Neutrophil (primary cell): ENCODE data around the gene TMEM184A.

Experiments used
- H3K27ac ChIP-seq: fragments of 200-600 bp; sonication (generic); 2 replicates; pipeline ENCODE4 v1.5.1; 2016; ENCODE audit warnings: mild to moderate bottlenecking, moderate library complexity
- H3K27me3 ChIP-seq: fragments of 200-600 bp; sonication (generic); 2 replicates; pipeline ENCODE4 v1.6.0; 2016; ENCODE audit warnings: mild to moderate bottlenecking
- H3K36me3 ChIP-seq: fragments of 200-600 bp; sonication (generic); 2 replicates; pipeline ENCODE4 v1.5.1; 2017
- H3K4me1 ChIP-seq, 2 experiments: fragments of 200-600 bp in 1 of 2; sonication (generic) in 1 of 2; 1 replicate in 1 of 2; 2 replicates in 1 of 2; pipeline versions ENCODE4 v1.5.1 to v1.6.1; 2013 to 2016; ENCODE audit warnings: low read depth in 1 of 2, low read length in 1 of 2, mild to moderate bottlenecking in 1 of 2, moderate library complexity in 1 of 2; ENCODE audit not compliant: control insufficient read depth in 1 of 2, insufficient read depth in 1 of 2
- H3K4me3 ChIP-seq, 2 experiments: fragments of 200-600 bp in 1 of 2; sonication (generic) in 1 of 2; 1 replicate in 1 of 2; 2 replicates in 1 of 2; pipeline ENCODE4 v1.5.1; 2013 to 2016; ENCODE audit warnings: low read depth in 1 of 2, low read length in 1 of 2, mild to moderate bottlenecking in 1 of 2, moderate library complexity in 1 of 2
- H3K9me3 ChIP-seq: fragments of 200-600 bp; sonication (generic); 2 replicates; pipeline ENCODE4 v1.5.1; 2016
- TF ChIP-seq, protein P1 (sequence below): fragments of 200-600 bp; sonication (generic); IDR thresholded peaks from 2 replicates; pipeline ENCODE4 v1.5.1; 2016; ENCODE audit warnings: antibody characterized with exemption

Gene TMEM184A

DNA sequence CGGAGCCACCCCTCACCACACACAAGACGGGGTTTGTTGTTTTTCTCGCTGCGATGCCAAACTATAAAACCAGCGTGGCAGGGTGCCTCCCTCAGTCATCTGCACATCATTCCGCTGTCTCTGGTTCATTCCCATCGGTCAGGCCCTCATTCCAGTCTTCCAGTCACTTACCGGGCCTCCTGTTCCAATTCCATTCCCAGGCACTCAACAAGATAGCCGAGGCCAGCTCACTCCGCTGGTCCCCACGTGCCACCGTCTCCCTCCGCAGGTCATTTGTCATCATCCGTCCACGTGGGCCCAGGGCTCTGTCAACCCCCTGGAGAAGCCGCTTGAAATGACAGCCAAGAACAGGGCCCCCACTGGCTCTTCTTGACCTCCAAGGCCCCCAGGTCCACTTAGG lies 6.1 kb upstream of the TMEM184A start:
- Histone ChIP-seq H3K27ac (no peak overlapping the region), H3K4me1 (no peaks in the 10 kb centered on the region), H3K27me3 (peaks cover 4% of the 10 kb centered on the region), H3K9me3 (no peaks in the 10 kb centered on the region), H3K36me3 (peaks cover 7% of the 10 kb centered on the region), H3K4me3 (no peak overlapping the region)
- TF ChIP-seq, protein P1, sequence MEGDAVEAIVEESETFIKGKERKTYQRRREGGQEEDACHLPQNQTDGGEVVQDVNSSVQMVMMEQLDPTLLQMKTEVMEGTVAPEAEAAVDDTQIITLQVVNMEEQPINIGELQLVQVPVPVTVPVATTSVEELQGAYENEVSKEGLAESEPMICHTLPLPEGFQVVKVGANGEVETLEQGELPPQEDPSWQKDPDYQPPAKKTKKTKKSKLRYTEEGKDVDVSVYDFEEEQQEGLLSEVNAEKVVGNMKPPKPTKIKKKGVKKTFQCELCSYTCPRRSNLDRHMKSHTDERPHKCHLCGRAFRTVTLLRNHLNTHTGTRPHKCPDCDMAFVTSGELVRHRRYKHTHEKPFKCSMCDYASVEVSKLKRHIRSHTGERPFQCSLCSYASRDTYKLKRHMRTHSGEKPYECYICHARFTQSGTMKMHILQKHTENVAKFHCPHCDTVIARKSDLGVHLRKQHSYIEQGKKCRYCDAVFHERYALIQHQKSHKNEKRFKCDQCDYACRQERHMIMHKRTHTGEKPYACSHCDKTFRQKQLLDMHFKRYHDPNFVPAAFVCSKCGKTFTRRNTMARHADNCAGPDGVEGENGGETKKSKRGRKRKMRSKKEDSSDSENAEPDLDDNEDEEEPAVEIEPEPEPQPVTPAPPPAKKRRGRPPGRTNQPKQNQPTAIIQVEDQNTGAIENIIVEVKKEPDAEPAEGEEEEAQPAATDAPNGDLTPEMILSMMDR: no peak

DNA sequence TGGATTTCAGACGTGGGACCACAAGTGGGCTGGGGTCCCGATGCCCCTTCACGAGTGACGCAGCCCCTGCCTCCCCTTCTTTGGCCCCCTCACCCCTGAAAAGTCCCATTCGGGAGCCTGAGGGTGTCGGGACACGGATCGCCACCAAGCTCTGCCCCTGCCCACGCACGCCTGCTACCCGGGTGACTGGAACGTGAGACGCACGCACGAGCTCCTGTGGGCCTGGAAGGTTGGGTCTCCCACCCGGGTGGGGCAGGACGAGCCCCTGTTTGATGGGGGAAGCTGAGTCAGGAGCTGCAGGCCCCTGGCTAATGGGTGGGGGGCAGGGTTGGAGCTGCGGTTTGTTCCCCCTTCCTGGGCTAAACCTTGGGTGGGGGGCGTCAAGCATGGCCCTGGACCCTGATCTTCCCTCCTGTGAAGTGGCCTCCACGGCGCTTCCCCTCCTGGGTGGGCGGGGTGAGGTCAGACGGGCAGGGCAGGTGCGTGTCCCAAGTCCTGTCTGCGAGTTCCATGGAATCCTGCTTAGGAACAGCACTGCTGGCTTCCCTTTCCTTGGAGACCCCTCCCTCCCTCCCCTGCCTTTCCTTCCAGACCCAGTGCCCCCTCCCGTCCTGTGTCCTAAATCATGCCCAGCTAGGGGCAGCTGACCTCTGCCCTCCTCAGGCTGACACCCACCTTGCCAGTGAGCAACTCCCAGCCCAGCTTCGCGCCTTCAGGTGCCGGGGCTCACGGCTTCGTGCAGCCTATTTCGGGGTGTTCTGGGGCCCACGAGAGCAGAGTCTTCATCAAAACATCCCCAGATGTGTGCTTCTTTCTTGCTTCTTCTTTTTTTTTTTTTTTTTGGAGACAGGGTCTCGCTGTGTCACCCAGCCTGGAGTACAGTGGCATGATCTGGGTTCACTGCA lies 5.3 kb upstream of the TMEM184A start:
- TF ChIP-seq, protein P1: no peak
- H3K27ac ChIP-seq: no peak overlapping the region
- H3K9me3 ChIP-seq: no peaks in the 10 kb centered on the region
- H3K27me3 ChIP-seq: peaks cover 4% of the 10 kb centered on the region
- no peaks in the 10 kb centered on the region for H3K36me3 ChIP-seq
- no peaks in the 10 kb centered on the region for H3K4me1 ChIP-seq
- H3K4me3 ChIP-seq: no peak overlapping the region

DNA sequence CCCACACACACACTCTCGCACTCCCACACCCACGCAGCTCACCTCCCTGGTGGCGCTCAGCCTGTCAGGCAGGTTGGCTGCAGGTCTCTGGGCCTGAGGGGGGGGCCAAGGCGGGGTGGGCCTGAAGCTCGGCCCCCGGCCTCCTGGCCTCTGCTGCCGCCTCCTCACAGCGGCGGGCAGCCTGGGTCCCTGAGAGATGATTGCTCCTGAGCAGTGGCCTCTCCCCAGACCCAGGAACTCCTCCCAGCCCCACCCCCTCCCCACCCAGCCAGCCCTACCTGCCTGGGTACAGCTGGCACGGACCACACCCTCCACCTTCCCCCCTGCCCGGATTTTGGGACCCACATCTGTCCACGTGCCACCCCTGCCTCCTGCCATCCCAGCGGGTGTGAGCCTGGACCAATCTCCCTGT lies 4.6 kb upstream of the TMEM184A start:
- Histone ChIP-seq H3K27ac (no peak overlapping the region), H3K9me3 (no peaks in the 10 kb centered on the region), H3K4me3 (no peak overlapping the region), H3K36me3 (no peaks in the 10 kb centered on the region), H3K4me1 (no peaks in the 10 kb centered on the region), H3K27me3 (peaks cover 4% of the 10 kb centered on the region)
- TF ChIP-seq, protein P1: no peak

DNA sequence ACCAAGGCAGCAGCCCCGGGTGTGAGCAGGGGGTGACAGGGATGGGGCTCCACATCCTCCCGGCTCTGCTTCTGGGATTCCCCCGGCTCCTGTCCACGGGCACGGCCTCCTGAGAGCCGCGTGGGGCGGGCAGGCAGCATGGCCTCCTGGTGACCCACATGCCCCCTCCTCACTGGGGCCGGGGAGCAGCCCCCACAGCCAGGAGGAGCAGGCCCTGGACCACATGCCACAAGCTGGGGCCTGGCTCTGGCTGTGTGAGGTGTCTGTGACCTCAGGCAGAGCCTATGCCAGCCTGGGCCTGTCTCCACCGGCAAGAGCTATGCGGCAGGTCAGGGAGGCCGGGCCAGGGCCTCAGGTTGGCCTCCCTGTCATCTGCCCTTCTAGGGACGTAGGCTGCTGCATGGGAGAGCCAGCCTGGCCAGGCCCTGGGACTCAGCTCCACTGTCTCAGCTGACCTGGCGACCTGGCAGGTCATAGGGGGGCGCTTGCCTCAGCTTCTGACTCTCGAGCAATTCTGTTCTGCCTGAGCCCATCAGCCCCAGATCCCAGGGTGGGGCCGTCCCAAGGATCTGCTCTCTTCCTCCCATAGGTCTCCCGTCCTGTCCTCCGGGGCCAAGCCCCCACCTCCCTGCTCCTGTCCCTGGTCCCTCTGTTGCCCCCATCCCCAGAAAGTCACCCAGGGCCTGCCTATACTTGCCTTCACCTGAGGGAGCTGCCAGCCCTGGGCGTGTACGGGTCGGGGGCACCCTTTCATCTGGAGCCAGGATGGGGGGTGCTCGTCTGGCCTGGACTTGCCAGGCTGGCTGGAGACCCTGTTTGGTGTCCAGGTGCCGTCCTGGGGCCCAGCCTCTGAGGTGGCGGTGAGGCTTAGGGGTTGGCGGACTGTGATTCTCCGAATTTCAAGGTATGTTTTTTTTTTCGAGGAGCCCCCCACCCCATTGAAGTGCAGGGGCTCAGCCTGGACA lies 3.9 kb upstream of the TMEM184A start:
- Histone ChIP-seq H3K4me1 (no peaks in the 10 kb centered on the region), H3K36me3 (no peaks in the 10 kb centered on the region), H3K27me3 (peaks cover 4% of the 10 kb centered on the region), H3K4me3 (no peak overlapping the region), H3K9me3 (no peaks in the 10 kb centered on the region), H3K27ac (no peak overlapping the region)
- TF ChIP-seq, protein P1: no peak

DNA sequence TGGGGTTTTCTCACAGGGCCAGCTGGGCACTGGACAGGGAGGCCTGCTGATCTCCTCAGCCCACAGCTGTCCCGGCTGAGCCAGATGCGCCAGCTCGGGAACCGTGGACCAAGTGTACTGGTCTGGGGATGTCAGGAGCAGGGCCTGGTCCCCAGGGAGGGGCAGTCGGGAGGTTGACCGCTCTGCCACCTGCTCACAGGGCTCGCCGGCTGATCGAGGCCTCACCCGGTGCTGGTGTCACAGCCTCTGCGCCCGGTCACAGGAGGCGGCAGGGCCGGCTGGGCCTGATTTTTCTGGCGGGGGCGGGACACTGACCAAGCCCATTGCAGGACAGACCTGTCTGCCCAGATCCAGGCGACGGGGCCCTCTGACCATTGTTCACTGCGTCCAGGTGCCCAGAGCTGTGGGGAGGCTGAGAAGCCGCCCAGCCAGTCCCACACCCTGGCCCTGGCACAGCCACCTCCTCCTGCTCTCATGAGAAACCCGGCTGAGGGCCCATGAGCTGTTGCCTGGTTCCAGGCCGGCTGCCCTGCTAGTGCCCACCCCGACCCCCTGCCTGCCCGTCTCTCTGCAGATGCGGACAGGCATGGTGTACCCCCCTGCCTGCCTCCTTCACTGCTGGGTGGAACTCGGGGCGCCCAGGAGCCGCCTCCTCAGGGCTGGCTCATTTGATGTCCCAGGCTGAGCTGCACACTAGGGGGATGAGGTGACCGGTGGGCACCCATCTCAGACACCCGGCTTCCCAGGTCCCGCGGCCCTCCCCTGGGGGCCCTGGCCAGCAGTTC lies 3.0 kb upstream of the TMEM184A start:
- Histone ChIP-seq H3K4me1 (no peaks in the 10 kb centered on the region), H3K9me3 (no peaks in the 10 kb centered on the region), H3K4me3 (no peak overlapping the region), H3K27ac (no peak overlapping the region), H3K36me3 (no peaks in the 10 kb centered on the region), H3K27me3 (no peaks in the 10 kb centered on the region)
- TF ChIP-seq, protein P1: no peak
